ENCODE results near the gene FAM180A. TPM values are rescaled to one million over a fixed set of nuclear protein-coding genes. Genes with fewer than 3 reads are reported as not detected.

Gene FAM180A
- total RNA-seq, 4 donors from 2014 or later: 0.83 to 9.4 (median 1.7) TPM

DNA sequence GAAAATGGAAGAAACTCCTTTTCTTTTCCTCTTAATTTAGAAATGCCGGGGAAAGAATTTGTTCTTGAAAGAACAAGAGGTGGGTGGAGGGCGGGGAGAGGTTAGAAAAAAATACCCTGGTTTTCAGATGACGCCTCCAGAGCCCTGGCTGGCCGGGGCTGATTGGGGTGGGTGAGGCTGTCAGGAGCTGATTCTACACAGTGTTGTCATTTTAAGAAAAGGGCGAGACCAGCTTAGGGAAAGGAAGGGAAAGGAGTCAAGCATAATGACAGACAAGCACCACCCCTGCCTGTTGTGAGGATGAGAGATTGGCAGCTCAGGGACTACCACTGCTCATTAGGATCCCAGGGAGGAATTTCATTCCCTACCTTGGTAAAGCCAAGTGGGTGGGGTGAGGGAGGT lies 9.9 kb upstream of the FAM180A start:
- Histone ChIP-seq H3K4me3 (peak overlapping the region; percentile 3 to 34 (median 29)), H3K9me3 (no peaks in the 10 kb centered on the region), H3K4me1 (peaks cover 0 to 22% (median 11%) of the 10 kb centered on the region in 4 donors), H3K36me3 (no peaks in the 10 kb centered on the region), H3K27ac (replicated peaks in 1 of 4) (peak overlapping the region; percentile 42 to 68 (median 60)), H3K27me3 (no peaks in the 10 kb centered on the region)
- intact Hi-C loops (cut with DNase I): no loop called here
- DNase-seq (ENCODE audit: extremely low spot score): no peak
- WGBS: 35% methylated on average over 5 of the region's 5 CpGs
- TF ChIP-seq POLR2A (IDR thresholded peaks at IDR 0.05; ENCODE audit: low read depth): no peak

- no peak for DNase-seq (ENCODE audit: extremely low spot score)
- no peaks in the 10 kb centered on the region for H3K27me3 ChIP-seq
- H3K4me3 ChIP-seq: peak overlapping the region; percentile 3 to 34 (median 29)
- intact Hi-C loops (cut with DNase I): no loop called here
- TF ChIP-seq, protein P1, sequence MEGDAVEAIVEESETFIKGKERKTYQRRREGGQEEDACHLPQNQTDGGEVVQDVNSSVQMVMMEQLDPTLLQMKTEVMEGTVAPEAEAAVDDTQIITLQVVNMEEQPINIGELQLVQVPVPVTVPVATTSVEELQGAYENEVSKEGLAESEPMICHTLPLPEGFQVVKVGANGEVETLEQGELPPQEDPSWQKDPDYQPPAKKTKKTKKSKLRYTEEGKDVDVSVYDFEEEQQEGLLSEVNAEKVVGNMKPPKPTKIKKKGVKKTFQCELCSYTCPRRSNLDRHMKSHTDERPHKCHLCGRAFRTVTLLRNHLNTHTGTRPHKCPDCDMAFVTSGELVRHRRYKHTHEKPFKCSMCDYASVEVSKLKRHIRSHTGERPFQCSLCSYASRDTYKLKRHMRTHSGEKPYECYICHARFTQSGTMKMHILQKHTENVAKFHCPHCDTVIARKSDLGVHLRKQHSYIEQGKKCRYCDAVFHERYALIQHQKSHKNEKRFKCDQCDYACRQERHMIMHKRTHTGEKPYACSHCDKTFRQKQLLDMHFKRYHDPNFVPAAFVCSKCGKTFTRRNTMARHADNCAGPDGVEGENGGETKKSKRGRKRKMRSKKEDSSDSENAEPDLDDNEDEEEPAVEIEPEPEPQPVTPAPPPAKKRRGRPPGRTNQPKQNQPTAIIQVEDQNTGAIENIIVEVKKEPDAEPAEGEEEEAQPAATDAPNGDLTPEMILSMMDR (IDR thresholded peaks at IDR 0.05): no peak
- TF ChIP-seq POLR2AphosphoS5 (IDR thresholded peaks at IDR 0.05): peak in 1 of 2 donors; percentile 44
- no peak for TF ChIP-seq EP300 (IDR thresholded peaks at IDR 0.05)
- no peaks in the 10 kb centered on the region for H3K36me3 ChIP-seq
- 41% methylated on average over 8 of the region's 8 CpGs for WGBS
- H3K27ac ChIP-seq (replicated peaks in 1 of 4): peak overlapping the region; percentile 42 to 68 (median 60)
- peaks cover 0 to 22% (median 11%) of the 10 kb centered on the region in 4 donors for H3K4me1 ChIP-seq
- H3K9me3 ChIP-seq: no peaks in the 10 kb centered on the region
These were observed 9.3 kb upstream of the FAM180A start for GRCh38 chr7:135757719-135758411.

DNA sequence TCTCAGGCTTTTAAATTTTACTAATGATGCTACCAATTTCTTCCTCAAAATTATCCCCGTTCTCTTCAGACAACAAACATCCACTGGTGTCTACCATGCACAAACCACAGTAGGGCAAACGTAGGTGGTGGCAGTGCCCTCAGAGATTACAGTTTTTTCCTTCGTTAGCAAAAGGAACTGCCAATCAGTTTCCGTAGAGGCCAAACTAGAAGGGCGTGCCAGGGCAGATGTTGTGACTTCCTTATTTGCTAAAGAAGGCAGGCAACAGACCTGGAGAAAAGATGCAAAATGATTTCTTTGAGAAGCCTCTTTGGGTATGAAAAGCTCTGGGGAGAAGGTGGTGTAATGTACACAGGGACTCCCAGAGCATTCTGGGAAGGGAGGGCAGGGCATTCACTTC lies 7.6 kb upstream of the FAM180A start:
- intact Hi-C loops (cut with DNase I): no loop called here
- Histone ChIP-seq H3K27me3 (no peaks in the 10 kb centered on the region), H3K36me3 (no peaks in the 10 kb centered on the region), H3K27ac (replicated peaks in 1 of 4) (no peak overlapping the region), H3K9me3 (no peaks in the 10 kb centered on the region), H3K4me1 (peaks cover 0 to 22% (median 11%) of the 10 kb centered on the region in 4 donors), H3K4me3 (no peak overlapping the region)
- WGBS: 79% methylated on average over 5 of the region's 5 CpGs
- TF ChIP-seq, protein P1 (IDR thresholded peaks at IDR 0.05): no peak
- TF ChIP-seq EP300 (IDR thresholded peaks at IDR 0.05): no peak
- TF ChIP-seq POLR2A (IDR thresholded peaks at IDR 0.05; ENCODE audit: low read depth): no peak
- TF ChIP-seq POLR2AphosphoS5 (IDR thresholded peaks at IDR 0.05): no peak
- DNase-seq (ENCODE audit: extremely low spot score): no peak

GRCh38 chr7:135755351-135755753 lies 6.7 kb upstream of the FAM180A start:
- H3K27ac ChIP-seq (replicated peaks in 1 of 4): no peak overlapping the region
- H3K9me3 ChIP-seq: no peaks in the 10 kb centered on the region
- peaks cover 0 to 22% (median 11%) of the 10 kb centered on the region in 4 donors for H3K4me1 ChIP-seq
- H3K27me3 ChIP-seq: no peaks in the 10 kb centered on the region
- WGBS: 35% methylated on average over 2 of the region's 11 CpGs
- TF ChIP-seq EP300 (IDR thresholded peaks at IDR 0.05) (no peak), POLR2AphosphoS5 (IDR thresholded peaks at IDR 0.05) (no peak), POLR2A (IDR thresholded peaks at IDR 0.05; ENCODE audit: low read depth) (no peak)
- TF ChIP-seq, protein P1 (IDR thresholded peaks at IDR 0.05): no peak
- no peaks in the 10 kb centered on the region for H3K36me3 ChIP-seq
- no peak overlapping the region for H3K4me3 ChIP-seq
- no peak for DNase-seq (ENCODE audit: extremely low spot score)
- intact Hi-C loops (cut with DNase I): no loop called here

DNA sequence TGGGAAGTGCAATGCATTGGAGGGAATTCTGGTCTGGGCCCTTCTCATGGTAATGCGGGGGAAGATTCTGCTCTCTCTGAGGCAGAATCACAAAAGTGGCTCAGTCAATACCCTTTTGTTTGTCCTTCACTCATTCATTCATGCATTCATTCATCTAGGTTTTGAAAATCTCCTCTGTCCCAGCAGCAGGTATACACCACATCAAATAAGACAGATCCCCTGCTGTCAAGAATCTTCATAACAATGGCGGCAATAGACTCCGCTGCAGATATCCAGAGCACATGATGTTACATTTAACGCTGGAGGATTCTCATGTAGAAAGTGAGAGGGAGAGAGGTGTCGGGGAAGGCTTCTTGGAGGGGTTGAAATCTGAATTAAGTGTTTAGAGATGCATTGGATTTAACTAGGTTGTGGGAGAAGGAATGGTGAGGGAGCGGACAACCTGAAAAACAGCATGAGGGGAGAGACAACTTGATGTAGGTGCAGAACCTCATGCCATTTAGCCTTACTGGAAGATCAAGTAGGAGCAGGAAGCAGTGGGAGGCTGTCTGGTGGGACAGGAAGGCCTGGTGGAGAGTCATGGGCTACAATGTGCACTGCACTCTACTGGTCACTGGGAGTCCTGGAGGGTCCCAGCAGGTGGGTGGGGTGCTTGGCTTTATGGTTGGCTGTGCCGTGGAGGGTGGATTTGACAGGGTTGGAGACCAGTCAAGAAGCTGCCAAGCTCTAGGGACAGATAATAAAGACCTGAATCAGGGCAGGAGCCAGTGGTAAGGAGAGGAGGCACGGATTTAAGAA lies 5.2 kb upstream of the FAM180A start:
- no peak overlapping the region for H3K4me3 ChIP-seq
- H3K4me1 ChIP-seq: peaks cover 5 to 25% (median 17%) of the 10 kb centered on the region in 4 donors
- no peaks in the 10 kb centered on the region for H3K36me3 ChIP-seq
- no peaks in the 10 kb centered on the region for H3K27me3 ChIP-seq
- no peaks in the 10 kb centered on the region for H3K9me3 ChIP-seq
- no peak overlapping the region for H3K27ac ChIP-seq (replicated peaks in 1 of 4)
- TF ChIP-seq POLR2A (IDR thresholded peaks at IDR 0.05; ENCODE audit: low read depth) (no peak), EP300 (IDR thresholded peaks at IDR 0.05) (no peak), POLR2AphosphoS5 (IDR thresholded peaks at IDR 0.05) (no peak)
- TF ChIP-seq, protein P1 (IDR thresholded peaks at IDR 0.05): no peak
- intact Hi-C loops (cut with DNase I): no loop called here
- DNase-seq (ENCODE audit: extremely low spot score): no peak
- 94% methylated on average over 8 of the region's 8 CpGs for WGBS

All from esophagus muscularis mucosa (tissue), 4 donors.